ENCODE data around the gene SZT2. TPM values are rescaled to one million over a fixed set of nuclear protein-coding genes. Genes with fewer than 3 reads are reported as not detected.
"Not testable (repeated sequence)": the region's sequence is repeated elsewhere in the genome, so short reads cannot be mapped to it uniquely, and the experiment has no call there.

The SZT2 gene
- total and polyA plus RNA-seq, 9 donors = 10.5 to 20.1 (median 14.9) TPM

DNA sequence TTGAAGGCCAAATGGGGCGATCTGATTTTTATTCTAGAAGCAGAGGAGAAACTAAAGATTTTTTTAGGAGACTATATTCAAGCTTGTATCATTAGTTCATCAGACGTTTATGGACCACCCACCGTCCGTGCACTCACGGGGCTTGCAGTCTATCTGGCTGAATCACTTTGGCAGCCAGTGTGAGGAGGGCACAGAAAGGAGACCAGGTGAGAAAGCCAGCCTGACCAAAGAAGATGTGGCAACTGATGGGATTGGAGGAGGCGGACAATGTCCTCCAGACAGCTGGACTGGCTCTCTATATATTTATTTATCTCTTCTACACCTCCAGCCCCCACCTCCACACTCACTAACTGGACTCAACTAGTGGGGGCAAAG lies 21.1 kb upstream of the SZT2 start:
- Histone ChIP-seq H3K36me3 (ENCODE audit: control insufficient read depth, insufficient read depth, low read length) (peaks cover 24% of the 10 kb centered on the region), H3K4me1 (ENCODE audit: control insufficient read depth, insufficient read depth, low read length) (peaks cover 26% of the 10 kb centered on the region), H3K9me3 (replicated peaks; ENCODE audit: control insufficient read depth, low read depth, low read length) (no peaks in the 10 kb centered on the region), H3K27ac (ENCODE audit: low read length) (peak overlapping the region; percentile 84), H3K4me3 (ENCODE audit: low read length) (peak overlapping the region; percentile 68), H3K27me3 (ENCODE audit: control insufficient read depth, insufficient read depth, low read length) (no peaks in the 10 kb centered on the region)
- no peak for DNase-seq
- WGBS (ENCODE audit: insufficient coverage) = 0% methylated on average over 3 of the region's 6 CpGs

DNA sequence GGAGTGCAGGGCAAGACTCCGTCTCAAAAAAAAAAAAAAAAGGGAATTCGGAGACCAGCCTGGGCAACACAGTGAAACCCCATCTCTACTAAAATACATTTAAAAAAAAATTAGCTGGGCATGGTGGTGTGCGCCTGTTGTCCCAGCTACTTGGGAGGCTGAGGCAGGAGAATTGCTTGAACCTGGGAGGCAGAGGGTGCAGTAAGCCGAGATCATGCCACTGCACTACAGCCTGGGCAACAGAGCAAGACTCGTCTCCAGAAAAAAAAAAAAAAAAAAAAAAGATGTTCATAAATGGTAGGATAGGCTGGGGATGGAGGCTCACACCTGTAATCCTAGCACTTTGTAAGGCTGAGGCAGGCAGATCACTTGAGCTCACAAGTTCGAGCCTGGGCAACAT lies 19.9 kb upstream of the SZT2 start:
- H3K9me3 ChIP-seq (replicated peaks; ENCODE audit: control insufficient read depth, low read depth, low read length); H3K27me3 ChIP-seq (ENCODE audit: control insufficient read depth, insufficient read depth, low read length); DNase-seq; H3K27ac ChIP-seq (ENCODE audit: low read length); H3K4me3 ChIP-seq (ENCODE audit: low read length): not testable (repeated sequence)
- peaks cover 16% of the 10 kb centered on the region for H3K36me3 ChIP-seq (ENCODE audit: control insufficient read depth, insufficient read depth, low read length)
- WGBS (ENCODE audit: insufficient coverage) = 95% methylated on average over 3 of the region's 6 CpGs
- peaks cover 26% of the 10 kb centered on the region for H3K4me1 ChIP-seq (ENCODE audit: control insufficient read depth, insufficient read depth, low read length)

DNA sequence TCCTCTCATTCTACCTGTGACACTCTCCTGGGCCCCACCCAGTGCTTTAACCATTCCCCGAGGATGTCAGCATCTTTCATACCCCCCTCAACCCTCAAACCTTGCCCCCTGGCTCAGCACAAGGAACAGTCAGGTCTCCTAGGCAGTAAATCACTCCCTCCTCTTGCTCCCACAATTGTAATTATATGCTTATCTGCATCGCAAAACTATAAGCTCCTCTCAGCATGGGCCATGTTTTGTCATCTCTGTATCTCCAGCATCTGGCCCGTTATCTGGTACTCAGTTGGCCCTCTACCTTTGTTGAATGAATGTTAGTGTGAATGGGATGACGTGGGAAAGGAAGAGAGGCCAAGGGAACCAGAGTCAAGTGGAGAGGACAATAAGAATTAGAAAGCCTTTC lies 19.1 kb upstream of the SZT2 start:
- Histone ChIP-seq H3K4me1 (ENCODE audit: control insufficient read depth, insufficient read depth, low read length) (peaks cover 24% of the 10 kb centered on the region), H3K36me3 (ENCODE audit: control insufficient read depth, insufficient read depth, low read length) (peaks cover 8% of the 10 kb centered on the region), H3K4me3 (ENCODE audit: low read length) (no peak overlapping the region), H3K27me3 (ENCODE audit: control insufficient read depth, insufficient read depth, low read length) (no peaks in the 10 kb centered on the region), H3K9me3 (replicated peaks; ENCODE audit: control insufficient read depth, low read depth, low read length) (no peaks in the 10 kb centered on the region), H3K27ac (ENCODE audit: low read length) (no peak overlapping the region)
- 53% methylated on average over 2 of the region's 4 CpGs for WGBS (ENCODE audit: insufficient coverage)
- DNase-seq = no peak

DNA sequence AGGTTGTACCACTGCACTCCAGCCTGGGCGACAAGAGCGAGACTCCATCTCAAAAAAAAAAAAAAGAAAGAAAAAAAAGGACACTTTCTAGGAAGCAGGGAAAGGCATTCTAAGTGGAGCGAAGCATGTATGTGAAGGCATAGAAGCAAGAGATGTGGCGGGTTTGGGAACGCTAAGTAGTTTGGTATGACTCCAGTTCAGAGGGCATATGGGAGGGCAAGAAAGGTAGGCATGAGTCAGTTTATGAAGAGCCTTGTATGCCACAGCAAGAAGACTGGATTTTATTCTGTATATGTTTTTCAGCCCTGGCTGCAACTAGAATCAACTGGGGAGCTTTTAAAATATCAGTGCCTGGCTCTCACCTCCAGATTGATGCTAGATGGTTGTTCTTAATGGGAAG lies 17.5 kb upstream of the SZT2 start:
- no peak overlapping the region for H3K4me3 ChIP-seq (ENCODE audit: low read length)
- H3K36me3 ChIP-seq (ENCODE audit: control insufficient read depth, insufficient read depth, low read length) = peaks cover 7% of the 10 kb centered on the region
- H3K27me3 ChIP-seq (ENCODE audit: control insufficient read depth, insufficient read depth, low read length) = no peaks in the 10 kb centered on the region
- 93% methylated on average over 2 of the region's 5 CpGs for WGBS (ENCODE audit: insufficient coverage)
- H3K27ac ChIP-seq (ENCODE audit: low read length) = no peak overlapping the region
- no peak for DNase-seq
- no peaks in the 10 kb centered on the region for H3K9me3 ChIP-seq (replicated peaks; ENCODE audit: control insufficient read depth, low read depth, low read length)
- H3K4me1 ChIP-seq (ENCODE audit: control insufficient read depth, insufficient read depth, low read length) = peaks cover 11% of the 10 kb centered on the region

DNA sequence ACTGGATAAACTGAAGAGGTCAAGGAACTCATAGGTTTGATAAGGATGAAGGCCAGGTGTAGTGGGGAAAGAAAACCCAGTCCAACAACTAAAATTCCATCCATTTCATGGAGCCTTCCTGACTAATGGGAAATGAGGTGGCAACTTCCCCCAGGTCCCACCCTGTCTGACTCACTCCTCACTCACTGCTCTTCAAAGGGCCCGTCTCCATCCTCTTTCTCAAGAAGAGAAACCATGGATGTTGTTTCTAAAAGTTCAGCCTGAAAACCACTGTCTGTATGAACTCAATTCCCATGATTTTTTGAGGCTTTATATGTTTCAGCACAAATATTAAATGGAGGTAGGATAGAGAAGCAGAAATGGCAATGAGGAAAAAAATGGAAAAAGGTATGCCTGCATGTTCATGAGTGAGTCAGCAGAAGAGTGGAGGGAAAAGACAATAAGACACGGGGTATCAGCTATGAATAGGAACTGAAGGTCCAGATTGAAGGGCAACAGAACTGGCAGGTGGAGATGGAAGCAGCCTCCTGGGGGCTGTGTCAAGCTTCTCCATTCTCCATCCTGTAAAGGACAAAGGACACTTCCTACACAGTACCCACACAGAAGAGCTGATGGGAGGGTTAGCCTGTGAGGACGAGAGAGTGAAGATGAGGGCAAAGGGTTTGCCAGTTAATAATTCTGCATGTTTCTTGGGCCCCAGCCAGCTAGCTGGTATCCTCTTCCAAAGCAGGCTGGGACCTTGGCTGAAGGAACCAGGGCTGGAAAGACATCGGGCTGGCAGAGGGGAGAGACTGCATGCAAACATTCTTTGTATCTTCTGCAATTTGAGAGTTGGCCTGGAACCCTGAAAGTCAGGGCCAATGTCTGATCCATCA lies 16.4 kb upstream of the SZT2 start:
- DNase-seq = no peak
- Histone ChIP-seq H3K4me1 (ENCODE audit: control insufficient read depth, insufficient read depth, low read length) (peaks cover 8% of the 10 kb centered on the region), H3K4me3 (ENCODE audit: low read length) (no peak overlapping the region), H3K27ac (ENCODE audit: low read length) (no peak overlapping the region), H3K36me3 (ENCODE audit: control insufficient read depth, insufficient read depth, low read length) (peaks cover 9% of the 10 kb centered on the region), H3K9me3 (replicated peaks; ENCODE audit: control insufficient read depth, low read depth, low read length) (no peaks in the 10 kb centered on the region), H3K27me3 (ENCODE audit: control insufficient read depth, insufficient read depth, low read length) (no peaks in the 10 kb centered on the region)
- 78% methylated on average over 3 of the region's 4 CpGs for WGBS (ENCODE audit: insufficient coverage)

- DNase-seq = no peak
- no peak overlapping the region for H3K4me3 ChIP-seq (ENCODE audit: low read length)
- no peak overlapping the region for H3K27ac ChIP-seq (ENCODE audit: low read length)
- H3K27me3 ChIP-seq (ENCODE audit: control insufficient read depth, insufficient read depth, low read length) = no peaks in the 10 kb centered on the region
- peaks cover 19% of the 10 kb centered on the region for H3K36me3 ChIP-seq (ENCODE audit: control insufficient read depth, insufficient read depth, low read length)
- H3K9me3 ChIP-seq (replicated peaks; ENCODE audit: control insufficient read depth, low read depth, low read length) = no peaks in the 10 kb centered on the region
- H3K4me1 ChIP-seq (ENCODE audit: control insufficient read depth, insufficient read depth, low read length) = no peaks in the 10 kb centered on the region
- 93% methylated on average over 5 of the region's 7 CpGs for WGBS (ENCODE audit: insufficient coverage)
Measured at GRCh38 chr1:43376723-43377235, 12.9 kb upstream of the SZT2 start.

DNA sequence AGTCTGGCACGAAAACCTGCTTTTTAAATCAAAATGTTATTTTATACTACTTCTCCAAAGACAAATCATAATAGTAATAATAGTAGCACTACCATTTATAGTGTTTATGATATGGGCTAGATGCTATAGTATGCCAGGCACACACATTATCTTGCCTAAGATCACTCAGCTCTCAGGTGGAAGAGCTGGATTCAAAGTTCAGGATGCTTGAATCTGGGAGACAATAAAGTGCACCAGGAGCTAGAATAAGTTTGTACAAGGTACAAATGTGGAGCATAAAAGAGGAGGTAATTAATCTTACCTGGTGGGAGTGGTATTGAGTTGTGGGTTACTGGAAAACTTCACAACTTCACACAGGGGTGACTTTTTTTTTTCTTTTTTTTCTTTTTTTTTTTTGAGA lies 11.9 kb upstream of the SZT2 start:
- H3K4me3 ChIP-seq (ENCODE audit: low read length) = no peak overlapping the region
- H3K4me1 ChIP-seq (ENCODE audit: control insufficient read depth, insufficient read depth, low read length) = peaks cover 3% of the 10 kb centered on the region
- H3K9me3 ChIP-seq (replicated peaks; ENCODE audit: control insufficient read depth, low read depth, low read length) = no peaks in the 10 kb centered on the region
- no CpG with 5 or more reads among the region's 1 CpG for WGBS (ENCODE audit: insufficient coverage)
- DNase-seq = no peak
- no peaks in the 10 kb centered on the region for H3K27me3 ChIP-seq (ENCODE audit: control insufficient read depth, insufficient read depth, low read length)
- no peak overlapping the region for H3K27ac ChIP-seq (ENCODE audit: low read length)
- H3K36me3 ChIP-seq (ENCODE audit: control insufficient read depth, insufficient read depth, low read length) = peaks cover 29% of the 10 kb centered on the region

GRCh38 chr1:43379476-43379875 lies 10.2 kb upstream of the SZT2 start:
- Histone ChIP-seq H3K4me3 (ENCODE audit: low read length) (no peak overlapping the region), H3K36me3 (ENCODE audit: control insufficient read depth, insufficient read depth, low read length) (peaks cover 42% of the 10 kb centered on the region), H3K9me3 (replicated peaks; ENCODE audit: control insufficient read depth, low read depth, low read length) (no peaks in the 10 kb centered on the region)

DNA sequence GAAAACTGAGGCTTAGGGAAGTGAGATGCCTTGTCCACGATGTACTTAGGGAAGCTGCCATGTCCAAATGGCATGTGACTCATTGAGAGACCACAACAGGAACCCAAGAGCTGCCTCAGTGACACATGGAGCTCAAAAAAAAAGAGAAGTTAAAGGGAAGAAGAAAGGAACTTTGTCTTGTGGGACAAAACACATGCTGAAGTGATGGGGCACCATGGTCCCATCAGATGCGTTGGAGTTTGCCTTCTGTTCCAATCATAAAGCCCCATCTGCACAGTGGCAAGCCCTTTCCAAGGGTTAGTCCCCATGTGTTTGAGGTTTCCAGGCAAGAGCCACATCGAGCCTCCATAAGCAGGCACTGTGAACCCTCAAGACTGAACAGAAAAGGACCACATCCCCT lies 8.1 kb upstream of the SZT2 start:
- Histone ChIP-seq H3K36me3 (ENCODE audit: control insufficient read depth, insufficient read depth, low read length) (peaks cover 63% of the 10 kb centered on the region), H3K9me3 (replicated peaks; ENCODE audit: control insufficient read depth, low read depth, low read length) (no peaks in the 10 kb centered on the region), H3K4me1 (ENCODE audit: control insufficient read depth, insufficient read depth, low read length) (peaks cover 3% of the 10 kb centered on the region), H3K27ac (ENCODE audit: low read length) (no peak overlapping the region), H3K27me3 (ENCODE audit: control insufficient read depth, insufficient read depth, low read length) (no peaks in the 10 kb centered on the region), H3K4me3 (ENCODE audit: low read length) (no peak overlapping the region)
- WGBS (ENCODE audit: insufficient coverage) = 87% methylated on average over 2 of the region's 3 CpGs
- peak; percentile 63 for DNase-seq

More at GRCh38 chr1:43379476-43379875, 10.2 kb upstream of the SZT2 start:
- no CpG with 5 or more reads among the region's 1 CpG for WGBS (ENCODE audit: insufficient coverage)
- Histone ChIP-seq H3K27me3 (ENCODE audit: control insufficient read depth, insufficient read depth, low read length) (no peaks in the 10 kb centered on the region), H3K27ac (ENCODE audit: low read length) (no peak overlapping the region), H3K4me1 (ENCODE audit: control insufficient read depth, insufficient read depth, low read length) (peaks cover 3% of the 10 kb centered on the region)
- DNase-seq = no peak

DNA sequence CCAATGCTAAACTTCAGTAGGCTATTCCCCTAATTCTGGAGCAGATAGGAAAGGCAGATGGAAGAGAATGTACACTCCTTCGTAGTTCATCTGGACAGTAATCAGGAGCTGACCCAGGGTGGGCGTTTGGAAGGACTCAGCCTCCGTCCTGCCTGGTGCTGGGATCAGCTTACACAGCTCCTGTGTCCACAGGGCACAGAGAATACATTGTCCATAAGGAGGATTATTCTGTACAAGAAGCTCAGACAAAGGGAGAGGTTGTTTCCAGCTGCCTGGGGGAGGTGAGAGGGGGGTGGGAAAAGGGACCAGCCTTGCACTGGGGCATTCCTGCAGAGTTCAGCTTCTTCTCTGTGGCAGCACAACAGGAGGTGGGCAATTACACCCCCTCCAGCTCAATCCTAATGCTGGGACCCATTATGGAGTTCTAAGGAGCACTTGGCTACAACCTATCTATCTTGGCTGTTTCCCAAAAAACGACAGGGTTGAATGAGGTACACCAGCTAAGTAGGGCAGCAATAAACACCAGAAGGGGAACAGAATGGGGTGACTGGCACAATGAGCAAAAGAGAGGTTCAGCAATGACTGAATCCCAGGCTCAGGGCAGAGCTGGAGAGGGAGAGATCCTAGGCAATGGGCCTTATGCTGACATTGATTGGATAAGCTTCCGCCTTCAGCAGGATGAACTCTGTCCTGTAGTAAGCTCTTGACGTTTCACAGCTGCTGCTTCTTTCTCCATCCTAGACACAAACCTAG lies 7.5 kb upstream of the SZT2 start:
- H3K9me3 ChIP-seq (replicated peaks; ENCODE audit: control insufficient read depth, low read depth, low read length) = no peaks in the 10 kb centered on the region
- H3K4me3 ChIP-seq (ENCODE audit: low read length) = no peak overlapping the region
- peaks cover 69% of the 10 kb centered on the region for H3K36me3 ChIP-seq (ENCODE audit: control insufficient read depth, insufficient read depth, low read length)
- no peak for DNase-seq
- no peak overlapping the region for H3K27ac ChIP-seq (ENCODE audit: low read length)
- peaks cover 3% of the 10 kb centered on the region for H3K4me1 ChIP-seq (ENCODE audit: control insufficient read depth, insufficient read depth, low read length)
- WGBS (ENCODE audit: insufficient coverage) = 19% methylated on average over 4 of the region's 6 CpGs
- H3K27me3 ChIP-seq (ENCODE audit: control insufficient read depth, insufficient read depth, low read length) = no peaks in the 10 kb centered on the region
